Trophoblast cell (in vitro differentiated cells and primary cell): ENCODE measurements around the gene CTSG. TPM values are rescaled to one million over a fixed set of nuclear protein-coding genes. Genes with fewer than 3 reads are reported as not detected.

Source experiments
- DNase-seq, 2 donors: peaks; one replicate each; pipeline ENCODE4 v3.0.0-alpha.2; 2016
- H2AFZ ChIP-seq: 2 replicates; pipeline ENCODE4 v1.6.1; 2013; ENCODE audit warnings: low read length, moderate library complexity, mild to moderate bottlenecking; ENCODE audit not compliant: insufficient read depth, poor library complexity
- H2AK5ac ChIP-seq: 2 replicates; pipeline ENCODE4 v1.6.1; 2013; ENCODE audit warnings: mild to moderate bottlenecking, low read length
- H2BK120ac ChIP-seq: 2 replicates; pipeline ENCODE4 v1.6.1; 2013; ENCODE audit warnings: low read length, mild to moderate bottlenecking, moderate library complexity; ENCODE audit not compliant: insufficient read depth, poor library complexity
- H2BK12ac ChIP-seq: 2 replicates; pipeline ENCODE4 v1.6.1; 2013; ENCODE audit warnings: mild to moderate bottlenecking, low read length, moderate library complexity
- H2BK5ac ChIP-seq: 2 replicates; pipeline ENCODE4 v1.6.1; 2013; ENCODE audit warnings: low read length, low read depth, moderate library complexity, mild to moderate bottlenecking; ENCODE audit not compliant: poor library complexity
- H3K14ac ChIP-seq: 2 replicates; pipeline ENCODE4 v1.6.1; 2013; ENCODE audit warnings: mild to moderate bottlenecking, low read length
- H3K18ac ChIP-seq: 2 replicates; pipeline ENCODE4 v1.6.1; 2013; ENCODE audit warnings: mild to moderate bottlenecking, low read length
- H3K23ac ChIP-seq: 2 replicates; pipeline ENCODE4 v1.6.1; 2013; ENCODE audit warnings: low read length
- H3K27ac ChIP-seq: 2 replicates; pipeline ENCODE4 v1.5.1; 2013; ENCODE audit warnings: low read depth, mild to moderate bottlenecking, inconsistent platforms, low read length, moderate library complexity
- H3K27me3 ChIP-seq: 2 replicates; pipeline ENCODE4 v1.6.1; 2013; ENCODE audit warnings: inconsistent platforms, mild to moderate bottlenecking, low read length, moderate library complexity; ENCODE audit not compliant: insufficient read depth
- H3K36me3 ChIP-seq, 2 experiments: 1 replicate in 1 of 2; 2 replicates in 1 of 2; pipeline ENCODE4 v1.6.1; 2013; ENCODE audit warnings: low read length in 2 of 2, mild to moderate bottlenecking in 2 of 2, moderate library complexity in 1 of 2; ENCODE audit not compliant: insufficient read depth in 2 of 2, control insufficient read depth in 1 of 2
- H3K4ac ChIP-seq: 2 replicates; pipeline ENCODE4 v1.6.1; 2013; ENCODE audit warnings: low read depth, mild to moderate bottlenecking, low read length, moderate library complexity
- H3K4me1 ChIP-seq, 2 experiments: 1 replicate in 1 of 2; 2 replicates in 1 of 2; pipeline ENCODE4 v1.6.1; 2013; ENCODE audit warnings: low read length in 2 of 2, mild to moderate bottlenecking in 2 of 2, moderate library complexity in 1 of 2; ENCODE audit not compliant: insufficient read depth in 2 of 2, control insufficient read depth in 1 of 2
- H3K4me2 ChIP-seq: 2 replicates; pipeline ENCODE4 v1.6.1; 2013; ENCODE audit warnings: inconsistent platforms, mild to moderate bottlenecking, low read length, moderate library complexity
- H3K4me3 ChIP-seq: 2 replicates; pipeline ENCODE4 v1.5.1; 2013; ENCODE audit warnings: mild to moderate bottlenecking, low read depth, low read length, inconsistent platforms
- H3K79me1 ChIP-seq: one replicate; pipeline ENCODE4 v1.6.1; 2013; ENCODE audit warnings: low read length
- H3K79me2 ChIP-seq: 2 replicates; pipeline ENCODE4 v1.6.1; 2013; ENCODE audit warnings: low read length, mild to moderate bottlenecking; ENCODE audit not compliant: control insufficient read depth, insufficient read depth, poor library complexity
- H3K9ac ChIP-seq: 2 replicates; pipeline ENCODE4 v1.6.1; 2013; ENCODE audit warnings: mild to moderate bottlenecking, low read length
- H3K9me3 ChIP-seq: 2 replicates; pipeline ENCODE4 v1.6.1; 2013; ENCODE audit warnings: low read depth, mild to moderate bottlenecking, control low read depth, inconsistent platforms, low read length; ENCODE audit not compliant: insufficient read depth
- H4K12ac ChIP-seq: 2 replicates; pipeline ENCODE4 v1.6.1; 2013; ENCODE audit warnings: low read depth, mild to moderate bottlenecking, low read length, moderate library complexity
- H4K8ac ChIP-seq: 2 replicates; pipeline ENCODE4 v1.6.1; 2013; ENCODE audit warnings: low read depth, mild to moderate bottlenecking, low read length, moderate library complexity
- H4K91ac ChIP-seq: one replicate; pipeline ENCODE4 v1.6.1; 2013; ENCODE audit warnings: low read depth, mild to moderate bottlenecking, low read length, moderate library complexity
- WGBS: extraction: QIAGEN DNeasy Blood & Tissue Kit; methylation state at CpG from one replicate; pipeline ENCODE4 v1.1.7; 2013; ENCODE audit warnings: missing lambda C conversion rate; ENCODE audit not compliant: insufficient read length, insufficient coverage; ENCODE audit errors: extremely low coverage; 5-methylcytosine and 5-hydroxymethylcytosine counted together
- polyA plus RNA-seq: library from polyadenylated mRNA; stranded (reverse); fragments of 200-250 nt; gene quantifications from 2 replicates; pipeline ENCODE4 v1.2.3, GENCODE V29; 2013

CTSG gene
- not detected in 2 replicates for polyA plus RNA-seq

DNA sequence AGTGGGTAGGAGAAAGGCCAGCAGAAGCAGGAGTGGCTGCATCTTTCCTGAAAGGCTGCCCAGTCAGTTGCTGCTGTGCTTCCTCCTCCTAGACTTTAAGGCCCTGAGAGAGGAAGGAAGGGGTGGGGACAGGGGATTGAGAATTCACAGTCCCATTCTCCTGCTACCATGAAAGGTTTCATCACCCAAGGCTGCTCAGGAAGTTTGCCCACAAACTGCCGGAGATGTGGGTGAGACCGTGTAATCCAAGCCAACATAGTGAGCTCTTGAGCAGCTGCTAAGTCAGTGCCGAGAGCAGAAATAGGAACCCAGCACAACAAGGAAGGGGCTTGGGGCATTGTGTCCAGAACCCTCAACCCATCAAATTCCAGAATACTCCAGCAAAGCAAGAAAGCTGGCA, at the start of gene CTSG:
TSS of gene CTSG (minus strand) at position 69 of the 400 bp plus-strand sequence. CDS start at position 42, 27 bp downstream.
- no CpG with 5 or more reads among the region's 3 CpGs for WGBS
- no peaks in the 10 kb centered on the region for H3K79me1 ChIP-seq
- no peaks in the 10 kb centered on the region for H3K36me3 ChIP-seq
- no peak within 1 kb of the TSS for H2BK120ac ChIP-seq
- no peak within 1 kb of the TSS for H2AFZ ChIP-seq
- H3K14ac ChIP-seq = no peak within 1 kb of the TSS
- no peak within 1 kb of the TSS for H3K4me3 ChIP-seq
- no peak within 1 kb of the TSS for H3K23ac ChIP-seq
- peaks cover 26% of the 10 kb centered on the region for H3K9me3 ChIP-seq
- no peak within 1 kb of the TSS for H4K12ac ChIP-seq
- no peak within 1 kb of the TSS for H2BK5ac ChIP-seq
- H4K91ac ChIP-seq = no peak within 1 kb of the TSS
- no peak for DNase-seq
- no peaks in the 10 kb centered on the region for H3K79me2 ChIP-seq
- H3K4me2 ChIP-seq = no peak within 1 kb of the TSS
- H3K9ac ChIP-seq = peak within 1 kb of the TSS; percentile 27
- H3K27me3 ChIP-seq = no peaks in the 10 kb centered on the region
- H3K27ac ChIP-seq = no peak within 1 kb of the TSS
- H4K8ac ChIP-seq = no peak within 1 kb of the TSS
- no peaks in the 10 kb centered on the region for H3K4me1 ChIP-seq
- no peak within 1 kb of the TSS for H2AK5ac ChIP-seq
- H2BK12ac ChIP-seq = no peak within 1 kb of the TSS
- H3K4ac ChIP-seq = no peak within 1 kb of the TSS
- no peak within 1 kb of the TSS for H3K18ac ChIP-seq

- DNase-seq = no peak
- no CpG with 5 or more reads among the region's 2 CpGs for WGBS
- Histone ChIP-seq H3K4me1 (no peaks in the 10 kb centered on the region), H3K9me3 (peaks cover 22% of the 10 kb centered on the region), H2AK5ac (no peak overlapping the region), H3K4me3 (no peak overlapping the region), H4K12ac (no peak overlapping the region), H2BK12ac (no peak overlapping the region), H3K4me2 (no peak overlapping the region), H2AFZ (no peak overlapping the region), H3K14ac (no peak overlapping the region), H3K23ac (no peak overlapping the region), H3K18ac (no peak overlapping the region), H3K27ac (no peak overlapping the region), H2BK5ac (no peak overlapping the region), H4K91ac (no peak overlapping the region), H3K36me3 (no peaks in the 10 kb centered on the region), H2BK120ac (no peak overlapping the region), H3K79me2 (no peaks in the 10 kb centered on the region), H3K79me1 (no peaks in the 10 kb centered on the region), H3K27me3 (no peaks in the 10 kb centered on the region), H4K8ac (no peak overlapping the region), H3K9ac (no peak overlapping the region), H3K4ac (no peak overlapping the region)
Observed at GRCh38 chr14:24613747-24614146, 37.7 kb upstream of the CTSG start.

DNA sequence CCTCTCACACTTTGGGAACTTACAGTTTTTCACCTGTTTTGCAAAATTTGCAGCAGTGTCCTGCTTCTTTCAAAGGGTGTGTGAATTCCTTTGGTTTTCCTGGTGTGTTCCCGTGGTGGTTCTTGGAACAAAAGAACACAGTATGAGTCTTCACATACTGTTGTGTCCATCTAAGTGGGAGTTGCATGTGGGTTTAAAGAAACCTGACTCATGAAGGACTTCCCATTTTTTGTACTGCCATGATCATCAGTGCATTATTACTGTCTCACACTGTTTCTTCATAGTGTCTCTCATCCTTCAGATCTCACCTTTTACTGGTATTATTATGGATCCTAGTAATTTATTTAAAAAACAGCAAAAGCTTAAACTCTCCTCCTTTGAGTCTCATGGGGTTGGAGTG, 37.2 kb upstream of the CTSG start:
- no peak overlapping the region for H3K4ac ChIP-seq
- H3K79me1 ChIP-seq = no peaks in the 10 kb centered on the region
- no peak overlapping the region for H4K12ac ChIP-seq
- no peak overlapping the region for H2AFZ ChIP-seq
- H3K18ac ChIP-seq = no peak overlapping the region
- no peaks in the 10 kb centered on the region for H3K27me3 ChIP-seq
- peaks cover 24% of the 10 kb centered on the region for H3K9me3 ChIP-seq
- no peak overlapping the region for H3K4me2 ChIP-seq
- no peak overlapping the region for H2AK5ac ChIP-seq
- H2BK12ac ChIP-seq = no peak overlapping the region
- no CpG with 5 or more reads among the region's 1 CpG for WGBS
- no peak overlapping the region for H3K27ac ChIP-seq
- no peak for DNase-seq
- H3K4me3 ChIP-seq = no peak overlapping the region
- no peak overlapping the region for H3K9ac ChIP-seq
- no peak overlapping the region for H4K8ac ChIP-seq
- H3K79me2 ChIP-seq = no peaks in the 10 kb centered on the region
- no peak overlapping the region for H3K23ac ChIP-seq
- H2BK120ac ChIP-seq = no peak overlapping the region
- H3K14ac ChIP-seq = no peak overlapping the region
- H2BK5ac ChIP-seq = no peak overlapping the region
- H4K91ac ChIP-seq = no peak overlapping the region
- H3K4me1 ChIP-seq = no peaks in the 10 kb centered on the region
- H3K36me3 ChIP-seq = no peaks in the 10 kb centered on the region

DNA sequence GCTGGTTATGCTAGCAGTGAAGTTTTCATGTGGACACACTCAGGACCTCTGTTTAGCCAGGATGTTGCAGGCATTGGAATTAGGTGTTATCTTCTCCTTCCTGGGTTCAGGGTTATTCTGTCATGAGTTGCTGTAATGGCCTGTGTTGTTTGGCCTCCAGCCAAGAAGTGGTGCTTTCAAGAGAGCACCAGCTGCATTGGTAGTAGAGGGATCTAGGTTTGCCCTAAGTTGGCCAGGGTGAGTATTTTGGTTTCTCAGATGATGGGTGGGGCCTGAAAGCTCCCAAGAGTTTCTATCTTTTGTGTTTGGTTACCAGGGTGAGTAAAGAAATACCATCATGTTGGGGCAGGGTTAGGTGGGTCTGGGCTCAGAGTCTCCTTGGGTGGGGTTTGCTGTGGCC, 36.1 kb upstream of the CTSG start:
- Histone ChIP-seq H2AFZ (no peak overlapping the region), H4K8ac (no peak overlapping the region), H4K91ac (no peak overlapping the region), H3K18ac (no peak overlapping the region), H4K12ac (no peak overlapping the region), H3K14ac (no peak overlapping the region), H3K79me1 (no peaks in the 10 kb centered on the region), H3K4me2 (no peak overlapping the region), H2BK5ac (no peak overlapping the region), H2BK12ac (no peak overlapping the region), H3K36me3 (no peaks in the 10 kb centered on the region), H2BK120ac (no peak overlapping the region), H3K4ac (no peak overlapping the region), H3K27me3 (no peaks in the 10 kb centered on the region), H3K9ac (no peak overlapping the region), H3K4me1 (no peaks in the 10 kb centered on the region), H3K79me2 (no peaks in the 10 kb centered on the region), H2AK5ac (no peak overlapping the region), H3K9me3 (peaks cover 32% of the 10 kb centered on the region), H3K23ac (no peak overlapping the region), H3K4me3 (no peak overlapping the region), H3K27ac (no peak overlapping the region)
- DNase-seq = no peak
